ENCODE data around the gene CALCOCO2. TPM values are rescaled to one million over a fixed set of nuclear protein-coding genes. Genes with fewer than 3 reads are reported as not detected.
"Not testable (repeated sequence)": the region's sequence is repeated elsewhere in the genome, so short reads cannot be mapped to it uniquely, and the experiment has no call there.

Gene CALCOCO2, protein sequence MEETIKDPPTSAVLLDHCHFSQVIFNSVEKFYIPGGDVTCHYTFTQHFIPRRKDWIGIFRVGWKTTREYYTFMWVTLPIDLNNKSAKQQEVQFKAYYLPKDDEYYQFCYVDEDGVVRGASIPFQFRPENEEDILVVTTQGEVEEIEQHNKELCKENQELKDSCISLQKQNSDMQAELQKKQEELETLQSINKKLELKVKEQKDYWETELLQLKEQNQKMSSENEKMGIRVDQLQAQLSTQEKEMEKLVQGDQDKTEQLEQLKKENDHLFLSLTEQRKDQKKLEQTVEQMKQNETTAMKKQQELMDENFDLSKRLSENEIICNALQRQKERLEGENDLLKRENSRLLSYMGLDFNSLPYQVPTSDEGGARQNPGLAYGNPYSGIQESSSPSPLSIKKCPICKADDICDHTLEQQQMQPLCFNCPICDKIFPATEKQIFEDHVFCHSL
- polyA plus RNA-seq (2013, experiment 1 of 2; ENCODE audit: insufficient read length), result 69.9 TPM
- 80.3 TPM for polyA plus RNA-seq (2013, experiment 2 of 2; ENCODE audit: insufficient read length)

DNA sequence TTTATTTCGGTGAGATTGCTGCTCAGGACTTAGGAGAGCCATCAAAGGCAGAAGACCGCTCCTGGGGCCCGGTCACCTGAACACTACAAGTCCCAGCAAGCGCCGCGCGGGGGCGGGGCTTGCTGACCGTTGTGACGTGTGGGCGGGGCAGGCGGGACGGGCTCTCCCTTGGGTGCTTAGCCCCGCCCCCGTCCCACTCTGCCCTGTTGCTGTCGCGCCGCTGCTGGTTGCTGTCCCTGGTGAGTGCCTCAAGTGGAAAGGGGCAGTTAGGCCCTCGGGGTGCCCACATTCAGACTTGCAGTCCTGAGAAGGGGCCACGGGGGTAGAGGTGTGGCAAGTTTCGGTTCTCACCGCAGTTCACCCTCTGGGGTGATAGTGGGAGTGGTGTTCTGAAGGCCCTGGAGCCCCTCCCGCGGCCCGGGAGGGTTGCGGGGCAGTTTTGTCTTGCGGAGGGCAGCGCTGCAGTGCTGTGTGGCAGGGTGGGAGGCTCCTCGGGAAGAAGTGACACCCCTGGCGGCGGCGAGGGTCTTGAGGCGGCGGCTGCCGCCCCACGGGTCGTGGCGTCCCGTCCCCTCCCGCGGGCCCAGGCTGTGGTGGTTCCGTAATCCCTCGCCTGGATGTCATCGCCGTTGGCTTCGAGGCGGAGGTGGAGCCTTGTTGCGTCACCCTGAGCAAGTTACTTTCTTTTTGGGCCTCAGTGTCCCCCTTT, at the start of gene CALCOCO2:
TSS of gene CALCOCO2 (plus strand) at position 196 of the 709 bp plus-strand sequence. CDS start 10,673 bp downstream, outside the sequence.
- peak; percentile 92 for DNase-seq

DNA sequence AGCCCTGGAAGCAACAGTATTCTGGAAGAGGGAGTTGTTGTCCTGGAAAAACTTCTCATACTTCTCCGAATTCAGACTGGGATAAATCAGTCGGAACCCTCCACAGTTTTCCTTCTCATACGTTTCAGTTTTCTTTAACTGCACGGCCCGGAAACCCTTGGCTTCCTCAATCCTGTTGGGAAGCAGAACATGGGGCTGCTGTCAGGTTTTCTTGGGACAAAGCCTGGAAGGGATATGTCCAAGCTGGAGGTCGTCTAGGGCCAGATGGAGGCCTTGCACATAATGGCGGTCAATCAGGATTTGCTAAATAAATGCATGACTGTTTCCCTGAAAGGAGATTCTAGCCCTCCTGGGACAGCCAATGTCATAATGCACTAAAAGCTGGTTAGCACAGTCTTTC, 43.0 kb upstream of the CALCOCO2 start:
- no peak for DNase-seq

DNA sequence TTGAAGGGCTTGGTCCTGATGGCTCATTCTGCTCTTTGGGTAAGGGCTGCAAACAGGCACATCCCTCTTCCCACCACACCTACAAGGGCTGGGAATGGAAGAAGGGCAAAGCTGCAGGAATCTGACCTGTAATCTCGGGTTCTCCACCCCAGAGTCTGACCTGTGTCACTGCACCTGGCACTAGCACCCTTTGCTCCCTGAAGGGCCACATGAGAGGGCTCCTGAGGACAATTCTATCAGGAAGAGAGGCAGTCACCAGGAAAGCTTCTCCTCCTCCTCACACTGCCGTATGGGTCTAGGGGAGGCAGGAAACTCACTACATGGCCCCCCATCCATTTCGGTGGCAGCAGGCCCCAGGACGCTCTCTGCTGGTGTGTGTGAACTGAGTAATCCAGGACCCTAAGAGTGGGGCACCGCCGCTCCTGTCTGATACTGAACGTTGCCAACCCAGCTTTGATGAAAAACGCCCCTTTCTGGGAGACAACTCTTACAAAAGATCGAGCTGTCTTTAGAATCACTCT, 40.2 kb upstream of the CALCOCO2 start:
- DNase-seq, result no peak

DNA sequence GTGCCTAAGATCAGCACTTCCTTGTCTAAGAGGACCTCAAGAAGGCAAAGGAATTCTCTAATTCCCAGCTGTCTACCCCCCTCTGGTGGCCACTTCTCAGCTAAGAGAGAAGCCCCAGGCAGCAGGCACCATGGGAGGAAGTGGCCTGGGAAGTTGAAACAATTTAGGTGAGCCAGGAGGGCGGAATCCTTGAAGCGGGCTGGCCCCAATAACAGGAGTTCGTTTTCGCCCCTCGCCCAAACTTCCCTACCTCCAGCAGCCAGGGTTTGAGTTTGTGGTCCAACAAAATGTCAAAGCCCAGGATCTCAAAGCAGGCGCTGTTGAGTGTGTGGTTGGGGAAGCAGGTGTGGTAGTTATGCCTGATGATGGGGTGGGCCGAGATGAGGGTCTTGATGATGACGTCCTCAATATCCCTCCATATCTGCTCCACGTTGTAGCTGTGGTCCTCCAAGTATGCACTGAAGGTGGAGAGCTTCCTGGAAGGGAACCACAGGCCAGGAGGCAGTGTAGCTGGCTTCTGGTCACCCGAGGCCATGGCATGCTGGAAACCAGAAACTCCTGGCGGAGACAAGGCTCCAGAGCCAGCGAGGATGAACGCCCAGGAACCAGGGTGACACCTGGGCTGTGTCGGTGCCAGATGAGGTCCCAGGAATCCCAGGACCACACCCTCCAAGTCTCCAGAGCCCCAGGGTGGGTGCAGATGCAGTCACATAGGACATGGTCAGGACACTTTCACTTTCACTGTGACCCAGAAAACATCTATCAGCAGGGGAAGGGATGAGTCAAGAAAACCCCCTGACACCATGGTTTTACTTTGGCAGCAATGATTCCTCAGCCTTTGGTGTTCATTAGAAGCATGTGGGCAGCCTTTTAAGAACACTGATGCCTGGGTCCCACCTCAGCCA, 39.5 kb upstream of the CALCOCO2 start:
- peak; percentile 85 for DNase-seq

DNA sequence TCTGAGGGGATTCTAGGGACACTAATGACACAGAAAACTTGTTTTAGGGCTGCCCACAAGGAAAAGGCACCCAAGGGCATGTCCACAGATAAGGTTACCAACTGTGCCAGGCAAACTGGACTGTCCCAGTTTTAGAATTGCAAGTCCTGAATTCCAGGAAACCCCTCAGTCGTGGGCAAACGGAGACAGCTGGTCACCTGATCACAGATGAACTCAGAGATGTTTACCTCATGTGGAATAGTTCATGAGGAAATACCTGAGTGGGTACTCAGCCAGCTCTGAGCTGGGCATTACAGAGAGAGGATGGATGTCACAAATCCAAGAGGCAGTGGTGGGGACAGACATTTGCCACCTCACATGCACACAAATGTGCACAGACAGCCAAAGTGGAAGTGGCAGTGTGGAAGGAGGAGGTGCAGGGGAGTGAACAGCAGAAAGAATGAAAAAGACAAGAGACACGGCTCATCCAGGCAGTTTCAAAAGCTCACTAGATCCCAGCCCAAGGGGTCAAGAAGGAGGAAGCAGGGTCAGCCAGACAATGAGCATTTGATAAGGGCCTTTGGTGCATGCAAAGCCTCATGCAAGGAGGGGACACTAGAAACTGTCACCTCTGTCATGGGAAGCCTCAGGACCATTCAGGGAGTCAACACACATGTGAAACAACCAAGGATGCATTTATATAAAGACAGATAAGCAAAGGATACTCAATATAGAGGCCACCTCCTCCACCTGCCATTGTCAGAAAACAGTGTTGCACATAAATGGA, 38.6 kb upstream of the CALCOCO2 start:
- no peak for DNase-seq

DNA sequence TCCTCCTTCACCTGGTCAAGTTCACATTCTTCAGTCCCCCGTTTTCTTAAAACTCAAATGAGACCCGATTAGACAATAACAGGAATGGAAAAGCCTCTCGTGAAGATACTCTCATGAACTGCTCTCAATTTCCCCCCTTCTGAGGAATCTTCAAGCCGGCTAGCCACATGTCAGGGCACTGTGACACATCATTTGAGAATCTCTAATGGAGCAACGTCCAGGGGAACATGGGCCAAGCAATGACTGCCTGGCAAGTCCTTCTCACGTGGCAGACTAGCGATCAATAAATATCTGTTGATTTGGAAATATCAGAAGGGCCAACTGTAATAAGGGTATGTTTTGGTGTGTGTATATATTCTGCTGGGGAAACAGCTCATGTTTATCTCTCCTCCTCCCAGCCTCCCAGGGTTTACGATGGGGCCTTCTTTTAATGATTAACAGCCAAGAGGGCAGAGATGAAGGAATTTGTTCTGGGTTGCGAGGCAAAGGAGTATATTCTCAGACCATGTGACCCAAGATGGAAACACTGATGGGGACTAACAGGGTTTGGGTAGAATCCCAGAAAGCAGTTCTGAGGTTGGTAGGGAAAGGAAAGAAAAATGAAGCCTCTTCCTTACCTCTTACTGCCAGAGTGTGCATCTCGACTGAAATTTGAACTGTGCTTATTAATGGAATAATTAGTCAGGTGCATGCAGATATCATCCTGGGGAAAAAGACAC, 35.2 kb upstream of the CALCOCO2 start:
- DNase-seq, result peak; percentile 73

DNA sequence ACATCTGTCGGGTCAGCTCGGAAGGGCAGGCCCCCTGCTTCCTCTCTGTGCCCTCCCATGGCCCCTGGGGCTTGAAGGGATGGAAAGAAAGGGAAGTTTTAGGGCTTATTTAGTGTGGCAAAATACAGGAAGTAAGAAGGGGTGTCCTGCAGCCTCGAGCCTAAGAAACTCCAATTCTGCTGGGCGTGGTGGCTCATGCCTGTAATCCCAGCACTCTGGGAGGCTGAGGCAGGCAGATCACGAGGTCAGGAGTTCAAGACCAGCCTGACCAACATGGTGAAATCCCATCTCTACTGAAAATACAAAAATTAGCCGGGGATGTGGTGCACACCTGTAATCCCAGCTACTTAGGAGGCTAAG, 34.7 kb upstream of the CALCOCO2 start:
- not testable (repeated sequence) for DNase-seq

DNA sequence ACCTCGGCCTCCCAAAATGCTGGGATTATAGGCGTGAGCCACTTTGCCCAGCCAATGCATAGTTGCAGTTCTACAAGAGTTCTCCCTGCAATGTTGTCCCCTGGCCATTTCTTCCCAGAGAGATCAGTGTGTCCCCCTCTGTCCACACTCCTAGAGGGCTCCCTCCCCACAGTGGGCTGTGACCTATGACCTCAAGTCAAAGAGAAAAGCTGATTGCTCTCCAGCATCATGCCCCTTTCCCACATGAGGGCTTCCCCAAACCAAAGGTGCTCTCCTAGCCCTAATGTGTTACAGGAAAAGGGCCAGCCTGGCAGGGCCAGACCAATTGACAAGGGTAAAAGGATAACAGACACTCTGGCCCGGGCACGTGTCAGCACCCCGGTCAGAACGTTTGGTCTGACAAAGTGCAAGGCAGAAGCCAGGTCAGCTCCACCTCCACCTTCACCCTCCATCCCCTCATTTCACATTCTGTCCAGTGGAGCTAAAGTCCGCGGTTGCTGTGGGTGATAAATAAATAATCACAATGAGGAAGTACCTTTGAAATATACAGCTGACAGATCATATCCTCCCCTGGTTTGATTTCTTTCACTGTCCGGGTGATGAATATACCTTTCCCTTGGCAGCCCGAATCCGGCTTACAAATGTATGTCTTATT, 31.6 kb upstream of the CALCOCO2 start:
- DNase-seq, result no peak

DNA sequence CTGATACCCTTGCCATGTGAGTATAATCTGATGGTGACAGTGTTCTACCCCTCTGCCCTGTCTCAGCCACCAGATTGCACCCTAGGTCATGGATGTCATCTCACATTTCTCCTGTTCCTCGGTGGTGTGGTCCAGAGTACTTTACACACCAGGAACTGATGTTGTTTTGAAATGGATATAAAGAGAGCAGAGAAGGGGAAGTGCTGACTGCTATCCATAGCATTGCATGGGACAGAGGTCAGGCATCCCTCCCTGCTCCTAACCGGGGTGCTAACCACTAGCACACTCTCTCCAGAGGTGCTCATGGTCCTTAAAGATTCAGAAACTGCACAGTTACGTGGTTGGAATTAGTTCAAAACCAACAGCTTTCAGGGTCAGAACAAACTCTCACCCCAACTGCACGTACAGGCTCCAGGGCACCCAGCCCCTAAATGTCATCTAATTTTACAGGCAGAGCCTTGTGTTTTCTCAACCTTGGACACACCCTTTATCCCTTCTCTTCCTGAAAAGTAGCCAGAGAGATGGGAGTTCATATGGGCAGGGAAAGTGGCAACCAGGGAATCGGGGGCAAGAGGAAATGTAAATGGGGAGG, 30.1 kb upstream of the CALCOCO2 start:
- no peak for DNase-seq

DNA sequence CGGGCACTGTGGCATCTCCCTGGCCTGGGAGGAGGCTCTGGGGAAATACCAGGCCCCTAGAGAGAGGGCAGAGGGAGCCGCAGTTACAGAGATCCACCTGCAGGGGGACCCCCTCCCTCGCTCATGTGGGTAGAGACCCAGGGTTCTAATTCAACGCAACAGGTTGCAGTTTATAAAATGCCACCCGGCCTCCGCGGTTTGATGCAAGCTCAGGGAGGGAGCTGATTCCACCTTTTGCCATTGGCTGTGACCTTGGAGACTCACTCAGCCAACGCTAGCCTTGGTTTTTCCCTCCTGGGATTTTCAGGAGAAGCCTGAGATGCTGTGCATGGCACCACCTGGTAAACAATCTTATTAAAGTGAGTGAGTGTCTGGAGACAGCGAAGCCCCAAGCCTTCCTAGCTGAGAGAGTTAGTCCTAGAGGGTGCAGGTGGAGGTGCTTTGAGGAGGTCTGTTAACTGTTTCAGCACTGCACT, 25.9 kb upstream of the CALCOCO2 start:
- peak; percentile 54 for DNase-seq

DNA sequence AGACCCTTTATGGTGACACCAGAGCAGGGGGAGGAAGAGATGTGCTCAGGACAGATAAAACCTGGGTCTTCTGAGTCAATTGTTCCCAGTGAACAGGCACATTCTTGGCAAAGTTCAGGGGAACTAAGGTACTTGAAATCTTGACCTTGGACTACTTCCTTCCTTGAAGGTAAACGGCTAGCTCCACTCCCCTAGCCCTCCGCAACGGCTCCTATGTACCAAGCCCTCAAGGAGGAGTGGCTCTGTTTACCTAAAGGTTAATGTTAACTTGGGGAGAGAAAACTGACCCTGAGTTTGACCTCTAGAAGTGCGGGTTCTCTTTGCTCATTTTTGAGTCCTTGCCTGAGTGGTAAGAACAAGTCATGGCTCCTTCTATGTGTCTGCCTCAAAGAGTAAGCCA, 21.7 kb upstream of the CALCOCO2 start:
- DNase-seq, result no peak

DNA sequence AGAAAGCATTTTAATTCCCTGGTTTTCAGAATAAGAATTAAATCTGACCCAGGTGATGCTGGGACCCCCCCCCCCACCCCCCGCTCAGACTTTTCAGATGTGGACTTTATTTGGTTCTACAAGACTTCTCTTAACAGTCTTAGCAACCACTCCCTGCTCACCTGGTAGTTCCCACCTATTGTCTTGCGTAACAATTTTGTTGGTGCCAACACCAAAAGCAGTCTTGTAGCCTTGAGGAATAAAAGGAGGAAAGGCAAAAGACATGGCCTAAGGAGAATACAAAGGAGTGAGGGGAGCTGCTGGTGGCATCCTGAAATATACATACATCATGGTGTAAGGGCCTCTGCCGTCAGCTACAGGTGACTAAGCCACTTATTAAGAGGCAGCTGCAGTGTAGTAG, 18.8 kb upstream of the CALCOCO2 start:
- no peak for DNase-seq

DNA sequence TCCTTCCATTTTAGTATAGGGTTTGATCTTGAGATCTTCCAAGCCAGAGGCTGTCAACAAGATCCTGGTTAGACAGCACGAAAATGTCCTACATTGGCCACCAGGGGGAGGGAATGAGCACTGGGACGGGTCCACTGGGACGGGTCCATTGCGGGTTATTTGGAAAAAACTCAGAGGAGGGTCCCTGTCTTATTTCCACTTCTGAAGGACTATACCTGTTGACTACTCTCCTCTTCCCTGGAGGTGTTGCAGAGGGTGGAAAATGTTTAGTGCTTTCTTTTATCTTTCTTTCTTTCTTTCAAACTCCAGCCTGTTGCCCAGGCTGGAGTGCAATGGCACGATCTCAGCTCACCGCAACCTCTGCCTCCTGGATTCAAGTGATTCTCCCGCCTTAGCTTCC, 16.3 kb upstream of the CALCOCO2 start:
- DNase-seq, result peak; percentile 38

DNA sequence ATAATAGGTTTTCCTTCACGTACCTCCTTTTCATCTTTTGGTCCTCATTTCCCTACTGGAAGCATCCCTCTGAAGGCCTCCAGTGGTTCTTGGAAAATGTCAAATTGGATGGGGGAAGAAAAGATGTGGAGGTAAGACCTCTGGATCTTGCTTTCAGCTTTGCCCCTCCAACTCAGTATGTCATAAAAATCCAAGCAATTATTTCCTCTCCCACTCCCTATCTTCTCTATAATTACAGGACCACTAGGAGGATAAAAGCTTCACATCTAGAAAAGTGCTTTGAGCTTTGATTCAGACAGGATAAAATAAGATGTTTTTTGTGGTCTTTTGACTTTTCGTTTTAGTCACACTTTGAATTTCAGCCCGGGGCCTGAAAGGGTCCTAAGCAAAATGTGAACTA, 15.5 kb upstream of the CALCOCO2 start:
- no peak for DNase-seq

DNA sequence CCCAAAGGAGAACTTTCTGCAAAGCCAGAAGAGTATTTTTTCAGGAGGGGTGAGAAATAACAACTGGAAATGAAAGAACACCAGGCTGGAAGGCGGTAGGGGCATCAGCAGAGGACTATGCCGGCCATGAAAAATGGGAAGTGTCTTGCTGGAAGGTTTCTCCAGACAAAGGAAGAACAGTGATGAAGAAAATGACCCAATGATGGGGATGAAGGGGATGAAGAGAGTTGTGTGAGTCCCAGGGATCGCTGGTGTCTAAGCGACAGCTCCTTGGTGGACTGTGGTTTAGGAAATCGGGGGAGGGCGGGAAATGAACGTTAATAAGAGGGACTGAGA, 14.4 kb upstream of the CALCOCO2 start:
- no peak for DNase-seq

DNA sequence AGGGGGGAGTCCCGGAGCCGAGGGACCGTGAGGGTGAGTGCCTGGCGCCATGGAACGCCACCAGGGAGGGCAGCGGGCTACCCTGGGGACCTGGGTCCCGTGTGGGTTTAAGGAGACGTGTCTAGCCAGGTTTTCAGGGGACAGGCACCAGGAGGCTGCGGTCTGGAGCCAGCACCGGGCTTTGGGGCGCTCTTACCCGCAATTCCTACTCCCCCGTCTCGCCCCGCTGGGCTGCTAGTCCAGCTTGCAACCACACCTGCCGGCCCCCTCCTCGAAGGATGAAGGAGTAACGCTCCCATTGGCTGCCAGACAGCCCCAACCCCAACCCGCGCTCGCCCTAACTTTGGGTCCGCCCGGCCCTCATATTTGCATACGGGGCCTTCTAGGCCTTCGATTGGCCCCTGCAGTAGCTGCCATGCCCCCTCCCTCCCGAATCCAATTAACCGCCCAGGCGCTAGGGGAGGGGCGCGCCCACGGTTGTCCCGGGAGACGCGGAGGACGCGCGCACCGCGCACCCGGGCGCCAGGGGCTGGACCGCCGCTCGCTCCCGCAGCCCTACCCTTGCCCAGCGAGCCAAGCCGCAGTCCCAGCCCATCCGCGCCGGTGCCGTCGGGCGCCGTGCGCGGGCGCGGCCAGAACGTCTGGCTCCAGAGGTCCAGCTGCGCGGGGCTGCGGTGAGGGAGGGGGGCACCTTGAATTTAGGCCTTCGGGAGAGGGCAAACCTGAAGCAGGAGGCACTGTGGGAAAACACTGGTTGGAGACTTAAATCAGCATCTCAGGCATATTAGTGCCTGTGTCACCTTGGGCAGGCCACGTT, 13.9 kb upstream of the CALCOCO2 start, which contains the start of gene TTLL6:
TSS of gene TTLL6 (minus strand) at position 456 of the 817 bp plus-strand sequence. CDS start at position 299, 157 bp downstream.
- DNase-seq, result peak; percentile 62

DNA sequence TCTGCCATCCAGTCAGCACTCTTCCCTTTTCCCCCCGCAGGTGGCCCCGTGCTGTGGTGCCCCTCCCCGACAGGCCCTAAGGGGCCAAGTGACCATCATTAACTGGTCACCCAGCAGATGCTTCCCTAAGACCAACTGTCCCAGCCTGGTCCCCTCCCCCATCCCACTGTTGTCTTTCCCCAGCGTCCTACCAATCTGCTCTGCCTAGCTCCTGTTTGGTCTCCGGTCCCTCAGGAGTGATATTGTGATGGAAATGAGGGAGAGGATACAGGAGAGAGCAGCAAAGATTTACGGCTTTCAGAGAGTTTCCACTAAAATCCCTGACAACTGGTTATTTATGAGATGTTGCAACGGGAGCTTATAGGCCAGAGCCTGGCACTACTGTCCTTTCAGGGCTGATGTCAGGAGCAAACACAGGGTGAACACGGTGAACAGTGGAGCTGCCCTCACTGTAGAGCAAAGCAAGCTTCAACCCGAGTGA, 12.4 kb upstream of the CALCOCO2 start:
- DNase-seq, result no peak

DNA sequence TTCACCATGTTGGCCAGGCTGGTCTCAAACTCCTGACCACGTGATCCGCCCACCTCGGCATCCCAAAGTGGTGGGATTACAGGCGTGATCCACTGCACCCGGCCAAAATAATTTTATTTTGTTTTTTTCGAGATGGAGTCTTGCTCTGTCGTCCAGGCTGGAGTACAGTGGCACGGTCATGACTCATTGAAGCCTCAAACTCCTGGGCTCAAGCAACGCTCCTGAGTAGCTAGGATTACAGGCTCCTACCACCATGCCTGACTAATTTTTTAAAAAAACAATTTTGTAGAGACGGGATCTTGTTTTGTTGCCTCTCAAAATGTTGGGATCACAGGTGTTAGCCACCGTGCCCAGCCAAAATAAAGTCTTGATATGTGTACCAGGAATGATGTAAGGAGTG, 11.4 kb upstream of the CALCOCO2 start:
- no peak for DNase-seq

DNA sequence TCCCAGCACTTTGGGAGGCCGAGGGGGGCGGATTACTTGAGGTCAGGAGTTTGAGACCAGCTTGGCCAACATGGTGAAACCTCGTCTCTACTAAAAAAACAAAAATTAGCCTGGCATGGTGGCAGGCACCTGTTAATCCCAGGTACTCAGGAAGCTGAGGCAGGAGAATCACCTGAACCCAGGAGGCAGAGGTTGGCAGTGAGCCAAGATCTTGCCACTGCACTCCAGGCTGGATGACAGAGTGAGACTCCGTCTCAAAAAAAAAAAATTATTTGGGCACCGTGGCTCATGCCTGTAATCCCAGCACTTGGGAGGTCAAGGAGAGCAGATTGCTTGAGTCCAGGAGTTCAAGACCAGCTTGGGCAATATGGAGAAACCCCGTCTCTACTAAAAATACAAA, 9.9 kb upstream of the CALCOCO2 start:
- DNase-seq, result not testable (repeated sequence)

Data from fibroblast of skin of scalp (primary cell).